Right cardiac atrium (tissue), 5 donors: ENCODE data around the gene TALDO1. TPM values are rescaled to one million over a fixed set of nuclear protein-coding genes. Genes with fewer than 3 reads are reported as not detected.
"Not testable (repeated sequence)": the region's sequence is repeated elsewhere in the genome, so short reads cannot be mapped to it uniquely, and the experiment has no call there.

ENCODE experiments used
- ATAC-seq, 2 donors: fragments of 200-7000 bp; cut with Tn5 transposase; one replicate each; pipeline versions ENCODE4 v1.8.0 to v1.9.1; 2020; ENCODE audit warnings: moderate library complexity in 2 of 2, mild to moderate bottlenecking in 1 of 2
- DNase-seq, 3 donors: peaks; one replicate each; pipeline ENCODE4 v3.0.0-alpha.2; 2020
- H3K27ac ChIP-seq: one replicate; pipeline ENCODE4 v1.5.1; 2013; ENCODE audit warnings: mild to moderate bottlenecking, low read length, control low read depth, moderate library complexity
- H3K27me3 ChIP-seq: one replicate; pipeline ENCODE4 v1.6.1; 2013; ENCODE audit not compliant: control insufficient read depth, insufficient read depth
- H3K4me1 ChIP-seq: one replicate; pipeline ENCODE4 v1.6.1; 2013; ENCODE audit warnings: low read length; ENCODE audit not compliant: control insufficient read depth, insufficient read depth
- H3K4me3 ChIP-seq: one replicate; pipeline ENCODE4 v1.5.1; 2013; ENCODE audit warnings: low read length, control low read depth
- H3K9me3 ChIP-seq: one replicate; pipeline ENCODE4 v1.6.1; 2013; ENCODE audit warnings: low read length; ENCODE audit not compliant: control insufficient read depth
- WGBS: extraction: QIAGEN DNeasy Blood & Tissue Kit; methylation state at CpG from one replicate; pipeline ENCODE4 v1.1.7; 2013; 5-methylcytosine and 5-hydroxymethylcytosine counted together
- intact Hi-C, 4 donors: fragments of 100-400 bp; cut with DNase I; formaldehyde crosslinking; loops; one replicate each; pipeline versions ENCODE4 v1.11.0 to v1.14.0; 2022 to 2023
- polyA plus RNA-seq: library from polyadenylated mRNA; stranded (reverse); fragments of 200-250 nt; gene quantifications from one replicate; pipeline ENCODE4 v1.2.3, GENCODE V29; 2013
- total RNA-seq, 4 donors: library from RNA; stranded (reverse); fragmentation: NEBNext Ultra II Directional; extraction: Animal tissue kit (Norgen Biotek cat#: 25700); gene quantifications; one replicate each; pipeline ENCODE4 v1.2.1, GENCODE V29; 2021
- donor health status: healthy with polysubstance abuse.
- donor health status: DM: no; HTN: yes; CAD: no.
- donor health status: DM: no; HTN: no; CAD: no.
- donor health status: DM: no; HTN: yes; CAD: no; lungs with severe emphysema.
- donor health status: DM: yes; HTN: yes; CAD: no.

TALDO1 gene
- total and polyA plus RNA-seq, 5 donors = 82.3 to 99.9 (median 94.7) TPM

DNA sequence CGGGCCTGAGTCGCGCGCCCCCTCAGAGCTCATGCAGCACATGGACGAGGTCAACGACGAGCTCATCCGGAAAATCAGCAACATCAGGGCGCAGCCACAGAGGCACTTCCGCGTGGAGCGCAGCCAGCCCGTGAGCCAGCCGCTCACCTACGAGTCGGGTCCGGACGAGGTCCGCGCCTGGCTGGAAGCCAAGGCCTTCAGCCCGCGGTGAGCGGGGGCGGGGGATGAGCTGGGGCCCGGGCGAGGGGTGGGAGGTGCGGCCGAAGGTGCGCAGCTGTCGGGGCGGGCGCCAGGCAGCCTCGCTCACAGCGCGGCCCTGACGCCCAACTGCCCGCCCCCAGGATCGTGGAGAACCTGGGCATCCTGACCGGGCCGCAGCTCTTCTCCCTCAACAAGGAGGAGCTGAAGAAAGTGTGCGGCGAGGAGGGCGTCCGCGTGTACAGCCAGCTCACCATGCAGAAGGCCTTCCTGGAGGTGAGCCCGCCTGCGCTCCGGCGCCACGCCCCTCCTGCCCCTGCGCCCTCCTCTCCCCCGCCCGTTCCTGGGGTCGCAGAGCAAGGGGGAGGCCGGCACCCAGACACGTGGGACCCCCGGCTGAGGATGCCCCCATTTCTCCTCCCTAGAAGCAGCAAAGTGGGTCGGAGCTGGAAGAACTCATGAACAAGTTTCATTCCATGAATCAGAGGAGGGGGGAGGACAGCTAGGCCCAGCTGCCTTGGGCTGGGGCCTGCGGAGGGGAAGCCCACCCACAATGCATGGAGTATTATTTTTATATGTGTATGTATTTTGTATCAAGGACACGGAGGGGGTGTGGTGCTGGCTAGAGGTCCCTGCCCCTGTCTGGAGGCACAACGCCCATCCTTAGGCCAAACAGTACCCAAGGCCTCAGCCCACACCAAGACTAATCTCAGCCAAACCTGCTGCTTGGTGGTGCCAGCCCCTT lies 20.7 kb upstream of the TALDO1 start:
- Histone ChIP-seq H3K27ac (no peak overlapping the region), H3K9me3 (no peaks in the 10 kb centered on the region), H3K4me1 (peaks cover 2% of the 10 kb centered on the region), H3K27me3 (no peaks in the 10 kb centered on the region), H3K4me3 (peak overlapping the region; percentile 17)
- intact Hi-C loops = loop anchor here (2.0 to 10.0 kb wide), 4 partner anchors 62 to 174 kb away; no protein-coding TSS in a partner anchor
- peak in 1 of 2 donors; percentile 9 for ATAC-seq
- peak in 2 of 3 donors; percentile 77 to 80 for DNase-seq
- WGBS = 10% methylated on average over 61 of the region's 61 CpGs

- Histone ChIP-seq H3K9me3 (no peaks in the 10 kb centered on the region), H3K27me3 (no peaks in the 10 kb centered on the region), H3K4me3 (no peak overlapping the region), H3K4me1 (peaks cover 2% of the 10 kb centered on the region), H3K27ac (no peak overlapping the region)
- intact Hi-C loops = loop anchor here (2.0 to 10.0 kb wide), 4 partner anchors 62 to 175 kb away; no protein-coding TSS in a partner anchor
- WGBS = 86% methylated on average over 12 of the region's 12 CpGs
- DNase-seq = peak in 1 of 3 donors; percentile 47
- ATAC-seq = no peak
Measured at GRCh38 chr11:727281-727701, 20.0 kb upstream of the TALDO1 start.

DNA sequence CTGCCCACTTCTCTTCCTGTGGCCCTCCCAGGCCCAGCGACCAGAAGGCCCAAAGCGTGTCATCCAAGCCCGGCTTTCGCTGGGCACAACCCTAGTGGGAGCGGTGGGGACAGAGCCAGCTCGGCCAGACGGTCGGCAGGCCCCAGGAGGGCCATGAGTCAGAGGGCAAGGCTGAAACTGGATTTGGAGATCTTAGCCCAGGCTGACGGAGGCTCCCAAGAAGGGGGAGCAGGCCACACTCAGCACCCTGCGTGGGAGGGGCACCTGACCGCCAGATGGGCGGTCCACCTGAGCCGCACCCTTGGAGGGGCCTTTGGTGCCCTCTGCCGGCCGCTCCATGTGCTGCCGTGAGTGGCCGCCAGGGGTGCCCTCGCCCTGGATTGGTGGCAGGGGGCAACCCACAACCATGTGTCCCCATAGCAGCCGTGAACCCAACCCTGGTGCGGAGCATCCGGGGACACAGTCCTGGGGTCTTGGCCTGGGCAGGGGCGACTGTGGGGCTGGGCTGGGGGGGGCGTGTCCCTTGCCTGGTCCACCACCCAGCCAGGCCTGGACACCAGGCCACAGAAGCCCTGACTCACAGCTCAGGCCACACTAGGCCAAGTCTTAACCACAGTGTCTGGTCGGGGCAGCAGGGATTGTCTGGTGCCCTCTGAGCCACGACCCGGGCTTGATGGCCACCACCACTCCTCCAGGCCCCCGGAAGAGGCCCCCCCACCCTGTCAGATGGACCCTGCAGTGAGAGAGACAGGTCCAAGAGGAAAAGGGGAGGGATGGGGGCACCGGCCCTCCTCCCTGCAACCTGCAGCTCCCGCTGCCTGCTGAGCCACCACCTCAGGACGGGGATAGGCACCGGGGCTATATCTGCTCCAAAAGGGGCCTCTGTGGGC lies 19.2 kb upstream of the TALDO1 start:
- peak; percentile 81 to 82 for ATAC-seq
- 32% methylated on average over 31 of the region's 31 CpGs for WGBS
- peak; percentile 90 to 94 (median 91) for DNase-seq

DNA sequence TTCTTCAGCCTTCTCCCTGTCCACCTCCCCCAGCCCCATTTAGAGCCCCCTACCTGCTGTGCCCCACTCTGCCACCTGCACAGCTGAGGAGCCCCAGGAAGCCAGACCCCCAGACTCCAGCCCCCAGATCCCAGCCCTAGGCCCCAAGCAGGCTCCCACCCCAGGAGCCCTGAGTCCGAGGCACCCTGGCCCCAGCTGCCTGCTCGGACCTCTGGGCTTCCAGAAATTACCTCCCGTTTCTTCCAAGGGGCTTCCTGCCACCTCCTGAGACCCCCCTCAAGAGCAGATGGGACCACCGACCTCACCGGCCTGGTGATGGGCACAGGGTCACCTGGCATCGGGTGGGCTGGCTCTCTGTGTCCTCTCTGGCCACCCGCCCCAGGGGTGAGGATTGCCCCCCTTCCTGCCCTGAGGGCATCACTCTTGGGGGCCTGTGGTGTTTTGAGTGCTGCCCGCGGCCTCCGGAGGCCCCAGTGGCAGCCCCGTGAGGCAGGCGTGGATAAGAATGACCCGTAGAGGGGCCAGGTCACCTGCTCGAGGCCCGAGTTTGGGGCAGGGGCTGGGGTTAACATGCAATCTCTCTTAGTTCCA lies 18.3 kb upstream of the TALDO1 start:
- ATAC-seq (no peak), DNase-seq (peak in 2 of 3 donors; percentile 53 to 58)
- 73% methylated on average over 15 of the region's 15 CpGs for WGBS
- Histone ChIP-seq H3K27me3 (no peaks in the 10 kb centered on the region), H3K27ac (no peak overlapping the region), H3K4me1 (peaks cover 2% of the 10 kb centered on the region), H3K9me3 (no peaks in the 10 kb centered on the region), H3K4me3 (no peak overlapping the region)
- intact Hi-C loops = loop anchor here in 3 of 4 donors (5.0 to 10.0 kb wide), 3 partner anchors 64 to 177 kb away; no protein-coding TSS in a partner anchor

More for the DNA sequence above, 19.2 kb upstream of the TALDO1 start:
- intact Hi-C loops = loop anchor here (2.0 to 10.0 kb wide), 4 partner anchors 63 to 176 kb away; no protein-coding TSS in a partner anchor
- H3K4me3 ChIP-seq = no peak overlapping the region
- H3K4me1 ChIP-seq = peaks cover 2% of the 10 kb centered on the region
- no peak overlapping the region for H3K27ac ChIP-seq
- H3K27me3 ChIP-seq = no peaks in the 10 kb centered on the region
- no peaks in the 10 kb centered on the region for H3K9me3 ChIP-seq

- no peak overlapping the region for H3K27ac ChIP-seq
Measured at GRCh38 chr11:729492-730074, 17.7 kb upstream of the TALDO1 start.

GRCh38 chr11:733072-733471 lies 14.2 kb upstream of the TALDO1 start:
- Histone ChIP-seq H3K27ac (no peak overlapping the region), H3K9me3 (no peaks in the 10 kb centered on the region), H3K4me1 (no peaks in the 10 kb centered on the region), H3K27me3 (no peaks in the 10 kb centered on the region), H3K4me3 (no peak overlapping the region)
- DNase-seq = peak in 1 of 3 donors; percentile 21
- WGBS = 81% methylated on average over 20 of the region's 20 CpGs
- intact Hi-C loops = no loop called here
- no peak for ATAC-seq

More at GRCh38 chr11:729492-730074, 17.7 kb upstream of the TALDO1 start:
- Histone ChIP-seq H3K4me1 (peaks cover 2% of the 10 kb centered on the region), H3K9me3 (no peaks in the 10 kb centered on the region), H3K27me3 (no peaks in the 10 kb centered on the region), H3K4me3 (no peak overlapping the region)
- intact Hi-C loops = loop anchor here in 3 of 4 donors (5.0 to 10.0 kb wide), 3 partner anchors 65 to 177 kb away; no protein-coding TSS in a partner anchor
- WGBS = 63% methylated on average over 17 of the region's 17 CpGs
- ATAC-seq = no peak
- peak in 2 of 3 donors; percentile 44 to 52 for DNase-seq

DNA sequence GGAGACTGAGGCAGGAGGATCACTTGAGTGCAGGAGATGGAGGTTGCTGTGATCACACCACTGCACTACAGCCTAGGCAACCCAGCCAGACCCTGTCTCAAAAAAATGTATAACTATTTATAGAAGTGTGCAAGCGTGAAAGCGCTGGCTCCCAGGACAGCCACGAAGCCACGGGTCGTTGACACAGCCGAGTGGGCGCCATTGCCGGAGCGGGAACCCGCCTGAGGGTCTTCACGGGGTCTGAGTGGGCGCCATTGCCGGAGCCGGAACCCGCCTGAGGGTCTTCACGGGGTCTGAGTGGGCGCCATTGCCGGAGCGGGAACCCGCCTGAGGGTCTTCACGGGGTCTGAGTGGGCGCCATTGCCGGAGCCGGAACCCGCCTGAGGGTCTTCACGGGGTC lies 12.7 kb upstream of the TALDO1 start:
- ATAC-seq, H3K4me3 ChIP-seq, H3K27me3 ChIP-seq, H3K9me3 ChIP-seq, intact Hi-C loops, H3K4me1 ChIP-seq, H3K27ac ChIP-seq: not testable (repeated sequence)
- 92% methylated on average over 26 of the region's 26 CpGs for WGBS
- DNase-seq = peak in 1 of 3 donors; percentile 10

GRCh38 chr11:737366-737765 lies 9.9 kb upstream of the TALDO1 start:
- intact Hi-C loops = no loop called here
- DNase-seq (peak in 1 of 3 donors; percentile 9), ATAC-seq (peak in 1 of 2 donors; percentile 26)
- Histone ChIP-seq H3K4me3 (no peak overlapping the region), H3K9me3 (no peaks in the 10 kb centered on the region), H3K27me3 (no peaks in the 10 kb centered on the region), H3K4me1 (no peaks in the 10 kb centered on the region), H3K27ac (no peak overlapping the region)
- 47% methylated on average over 11 of the region's 11 CpGs for WGBS

- H3K4me1 ChIP-seq, intact Hi-C loops, H3K9me3 ChIP-seq, H3K27ac ChIP-seq, H3K27me3 ChIP-seq, H3K4me3 ChIP-seq: not testable (repeated sequence)
- 45% methylated on average over 10 of the region's 10 CpGs for WGBS
- ATAC-seq = peak in 1 of 2 donors; percentile 55
- peak in 1 of 3 donors; percentile 6 for DNase-seq
Measured at GRCh38 chr11:737899-738298, 9.4 kb upstream of the TALDO1 start.

DNA sequence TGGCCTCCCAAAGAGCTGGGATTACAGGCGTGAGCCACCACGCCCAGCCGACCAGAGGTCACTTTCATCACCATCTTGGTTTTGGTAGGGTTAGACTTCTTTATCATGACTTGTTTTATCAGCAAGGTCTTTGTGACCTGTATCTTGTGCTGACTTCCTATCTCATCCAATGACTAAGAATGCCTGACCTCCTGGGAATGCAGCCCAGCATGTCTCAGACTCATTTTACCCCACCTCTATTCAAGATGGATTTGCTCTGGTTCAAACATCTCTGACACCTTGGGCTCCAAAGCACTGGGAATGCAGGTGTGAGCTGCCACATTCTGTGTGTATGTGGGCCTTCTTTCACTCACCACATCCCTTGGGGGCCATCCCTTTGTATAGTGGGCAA lies 5.1 kb upstream of the TALDO1 start:
- no peaks in the 10 kb centered on the region for H3K27me3 ChIP-seq
- intact Hi-C loops = no loop called here
- no peak overlapping the region for H3K4me3 ChIP-seq
- WGBS = 79% methylated on average over 3 of the region's 3 CpGs
- ATAC-seq (no peak), DNase-seq (no peak)
- no peaks in the 10 kb centered on the region for H3K4me1 ChIP-seq
- no peak overlapping the region for H3K27ac ChIP-seq
- no peaks in the 10 kb centered on the region for H3K9me3 ChIP-seq
